HG03469 (cell line): ENCODE results near the gene HEXB.
"Not testable (repeated sequence)": the region's sequence is repeated elsewhere in the genome, so short reads cannot be mapped to it uniquely, and the experiment has no call there.

Experiments
- ATAC-seq: cut with Tn5 transposase; IDR thresholded peaks from one replicate; pipeline ENCODE4 v1.9.1; 2021; ENCODE audit warnings: mild to moderate bottlenecking, moderate library complexity, moderate number of reproducible peaks; ENCODE audit not compliant: unreplicated experiment

HEXB gene

DNA sequence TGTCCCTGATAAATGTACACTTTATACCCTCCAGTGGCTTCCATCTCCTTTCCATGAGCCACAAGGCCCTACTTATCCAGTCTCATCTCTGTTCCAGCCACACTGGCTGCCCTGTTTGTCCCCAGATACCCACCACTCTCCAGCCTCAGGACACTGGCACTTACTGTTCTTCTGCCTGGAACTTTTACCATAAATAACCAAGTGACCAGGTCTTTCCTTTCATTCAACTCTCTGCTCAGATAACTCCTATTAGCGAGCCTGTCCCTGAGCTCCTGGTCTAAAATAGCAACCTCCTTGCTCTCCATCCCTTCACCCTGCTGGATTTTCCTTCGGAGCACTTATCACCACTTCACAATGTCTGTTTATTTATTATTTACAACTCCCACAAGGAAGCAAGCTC, 27.9 kb upstream of the HEXB start:
- no peak for ATAC-seq

DNA sequence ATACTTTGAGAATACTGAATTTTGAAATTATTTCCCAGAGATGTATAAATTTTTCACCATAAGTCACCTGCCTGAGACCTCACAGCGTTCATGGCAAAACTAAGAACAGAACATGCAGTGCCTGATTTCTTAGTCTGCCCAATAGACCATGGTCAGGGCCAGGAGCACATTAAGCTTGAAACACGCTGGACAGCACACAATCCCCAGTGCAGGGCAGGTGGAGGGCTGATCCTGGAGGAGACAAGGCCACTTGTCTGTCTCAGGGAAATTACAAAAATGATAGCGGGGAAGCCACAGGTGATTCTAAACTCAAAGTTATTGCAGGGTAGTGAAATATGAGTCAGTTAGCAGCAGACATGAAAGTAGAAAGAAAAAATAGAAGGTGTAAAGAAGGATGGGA, 25.9 kb upstream of the HEXB start:
- no peak for ATAC-seq

DNA sequence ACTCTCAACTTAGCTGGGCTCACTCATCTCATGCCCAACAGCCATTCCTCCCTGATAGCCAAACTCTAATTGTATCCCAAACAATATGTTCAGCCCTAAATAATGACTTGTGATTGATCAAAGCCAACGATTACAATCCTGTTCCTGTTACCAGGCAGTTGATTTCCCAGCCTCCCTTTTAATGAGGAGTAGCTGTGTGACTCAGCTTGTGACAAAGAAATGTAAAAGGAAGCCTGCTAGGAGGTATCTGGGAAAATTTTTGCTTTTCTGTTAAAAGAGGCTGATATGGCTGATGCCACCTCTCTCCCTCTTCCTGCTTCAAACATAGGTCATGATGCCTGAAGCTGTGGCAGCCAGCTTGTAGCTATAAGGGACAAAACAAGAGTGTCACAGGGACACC, 24.9 kb upstream of the HEXB start:
- no peak for ATAC-seq

DNA sequence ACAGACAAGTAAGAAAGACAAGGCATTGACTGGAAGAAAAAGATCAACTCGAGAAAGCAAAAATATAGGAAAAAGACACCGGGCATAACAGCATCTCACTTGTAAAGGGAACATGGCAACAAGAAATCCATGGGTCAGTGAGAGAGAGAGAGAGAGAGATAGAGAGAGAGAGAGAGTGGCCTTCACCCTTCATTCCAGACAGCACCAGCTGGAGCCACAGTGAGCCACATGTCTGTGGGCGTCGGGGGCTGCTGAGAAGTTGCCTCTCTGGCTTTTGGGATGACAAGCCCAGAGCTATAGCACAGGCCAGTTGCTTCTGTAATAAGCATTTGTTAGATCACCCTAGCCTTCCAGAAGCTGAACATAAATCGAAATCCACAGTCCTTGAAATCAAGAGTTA, 24.2 kb upstream of the HEXB start:
- ATAC-seq, result no peak

DNA sequence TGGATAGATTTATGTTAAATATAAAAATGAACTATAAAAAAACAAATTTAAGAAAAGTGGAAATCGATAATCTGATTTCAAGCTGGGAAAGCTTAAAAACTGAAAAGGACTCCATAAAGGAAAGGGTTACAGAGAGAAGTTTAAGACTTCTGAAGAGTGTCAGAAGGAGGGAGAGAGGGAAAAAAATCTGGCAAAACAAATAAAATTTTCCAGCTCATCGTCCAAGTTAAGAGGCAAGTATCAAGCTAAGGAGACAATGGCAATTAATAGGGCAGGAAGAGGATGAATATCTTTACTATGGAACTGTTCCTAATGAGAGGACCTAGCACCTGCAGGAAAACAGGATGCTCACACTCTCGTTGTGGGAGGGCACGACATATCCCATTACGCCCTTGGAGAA, 20.5 kb upstream of the HEXB start:
- ATAC-seq, result no peak

DNA sequence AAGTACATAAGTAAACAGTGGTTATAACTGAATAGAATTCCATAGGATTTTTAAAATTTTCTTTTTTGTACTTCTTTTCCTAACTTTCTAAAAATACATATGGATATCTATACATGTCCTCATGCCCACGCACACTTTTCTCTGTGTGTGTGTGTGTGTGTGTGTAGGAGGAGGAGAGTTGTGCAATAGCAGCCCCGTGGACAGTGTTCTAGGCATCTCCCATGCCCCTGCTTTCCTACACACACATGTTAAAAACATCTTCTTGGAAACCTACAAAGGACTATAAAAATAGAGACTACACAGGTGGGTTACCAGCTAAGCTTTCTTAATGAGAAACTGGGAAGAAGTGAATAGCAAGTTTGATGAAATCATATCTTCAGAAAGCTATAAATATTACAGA, 19.8 kb upstream of the HEXB start:
- no peak for ATAC-seq

DNA sequence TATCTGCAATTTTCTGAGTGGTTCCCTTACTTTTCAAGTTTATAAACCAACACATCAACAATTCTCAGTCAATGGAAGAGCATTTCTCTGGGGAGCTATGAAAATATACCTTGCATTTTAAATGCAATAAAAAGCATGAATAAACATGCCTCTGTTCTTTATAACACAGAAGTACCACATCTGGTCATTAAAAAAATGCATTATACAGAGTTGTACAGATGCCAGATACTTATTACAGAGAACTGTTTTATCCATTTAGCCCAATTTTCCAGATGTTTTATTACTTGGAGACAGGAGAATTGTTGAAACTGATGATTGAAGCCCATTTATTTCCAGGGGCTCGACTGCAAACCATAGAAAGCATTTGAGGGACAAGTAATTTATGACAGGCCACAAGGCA, 19.2 kb upstream of the HEXB start:
- ATAC-seq, result no peak

DNA sequence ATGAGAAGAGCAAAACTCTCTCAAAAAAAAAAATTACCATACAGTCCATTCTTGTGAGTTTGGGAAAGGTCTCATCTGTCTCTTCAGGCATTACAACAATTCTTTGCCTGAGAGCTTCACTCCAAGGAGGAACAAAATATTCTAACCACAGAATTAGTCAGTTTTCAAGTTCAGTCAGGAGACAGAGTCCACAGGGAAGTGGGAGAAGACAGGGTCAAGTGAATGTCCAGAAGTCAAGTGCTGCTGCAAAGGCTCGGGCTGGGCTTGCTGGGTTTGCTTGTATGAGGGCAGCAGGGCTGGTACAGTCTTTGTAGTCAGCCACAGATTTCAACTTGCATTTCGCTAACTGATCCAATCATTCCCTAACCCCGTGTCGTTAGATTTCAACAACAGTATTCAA, 17.6 kb upstream of the HEXB start:
- no peak for ATAC-seq

DNA sequence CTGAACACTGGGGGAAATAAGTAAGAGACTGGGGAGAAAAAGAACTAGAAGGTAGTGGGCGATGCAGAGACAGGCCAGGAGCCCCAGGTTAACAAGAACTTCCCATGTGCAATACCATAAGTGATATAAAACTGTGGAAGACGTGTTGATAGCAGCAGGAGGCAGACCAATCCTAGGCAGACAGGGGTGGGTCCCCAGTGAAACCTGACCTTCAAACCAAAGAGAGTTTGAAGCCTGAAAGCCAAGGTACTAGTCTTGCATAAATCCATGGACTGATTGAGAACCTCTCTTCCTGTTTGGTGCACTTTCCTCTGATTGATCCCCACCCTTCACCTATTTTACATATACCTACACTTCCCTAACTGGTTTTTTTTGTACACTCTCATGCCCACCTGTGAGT, 15.2 kb upstream of the HEXB start:
- no peak for ATAC-seq

DNA sequence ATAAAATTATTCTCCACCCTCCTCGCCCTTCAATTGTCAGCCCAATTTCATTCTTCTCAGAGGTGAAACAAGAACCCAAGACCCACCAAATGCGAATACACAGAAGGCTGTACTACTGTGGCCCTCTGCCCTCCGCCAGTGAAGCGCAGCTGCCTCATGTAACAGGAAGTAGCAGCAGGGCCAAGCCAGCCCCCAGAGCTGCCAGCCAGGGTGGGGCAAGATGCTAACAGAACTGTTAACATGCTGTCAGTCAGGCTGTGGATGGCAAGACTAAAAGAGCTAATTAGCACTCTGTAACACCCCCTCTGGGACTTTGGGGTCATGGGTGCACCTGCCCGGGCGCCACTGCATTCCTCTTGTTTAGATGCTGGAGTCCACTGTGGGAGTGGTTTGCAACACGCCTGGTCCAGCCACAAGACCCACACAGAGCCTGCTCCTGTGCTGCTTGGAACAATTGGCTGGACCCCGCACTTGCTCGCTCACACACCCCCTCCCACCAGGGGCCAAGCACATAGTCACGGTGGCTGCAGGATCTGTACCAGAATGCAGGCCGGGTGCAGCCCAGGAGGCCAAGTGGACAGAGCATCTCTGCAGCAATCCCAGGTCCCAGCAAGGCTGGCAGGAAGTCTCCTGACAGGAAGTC, 14.5 kb upstream of the HEXB start:
- ATAC-seq, result no peak

DNA sequence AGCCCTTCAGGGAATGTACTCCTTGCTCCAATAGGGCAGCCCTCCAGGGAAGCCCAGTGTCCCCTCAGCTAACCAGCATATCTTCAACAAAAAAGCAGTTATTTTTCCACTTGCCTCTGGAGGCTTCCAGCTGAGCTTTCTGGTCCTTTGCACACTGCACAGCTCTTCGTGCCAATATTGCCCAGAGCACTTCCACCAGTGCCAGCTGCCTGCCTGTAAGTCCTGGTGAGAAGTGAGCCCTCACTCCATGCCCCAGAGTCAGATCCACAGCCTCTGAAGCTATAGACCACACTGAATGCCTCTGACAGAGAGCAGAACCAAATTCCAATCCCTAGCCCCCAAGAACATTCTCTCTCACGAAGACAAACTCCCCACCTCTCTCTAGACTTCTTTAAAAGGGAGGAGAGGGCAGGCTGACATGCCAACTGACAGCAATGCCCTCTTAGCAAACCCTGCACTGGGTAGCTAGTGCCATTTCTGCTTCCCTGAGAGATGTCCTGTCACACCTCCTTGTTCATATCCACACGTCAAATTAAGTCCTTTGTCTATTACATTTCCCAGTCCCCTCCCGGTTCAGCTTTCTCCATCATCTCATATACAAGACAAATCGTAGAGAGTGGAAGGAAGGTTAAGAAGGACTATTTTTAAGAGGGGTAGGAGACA, 12.7 kb upstream of the HEXB start:
- no peak for ATAC-seq

DNA sequence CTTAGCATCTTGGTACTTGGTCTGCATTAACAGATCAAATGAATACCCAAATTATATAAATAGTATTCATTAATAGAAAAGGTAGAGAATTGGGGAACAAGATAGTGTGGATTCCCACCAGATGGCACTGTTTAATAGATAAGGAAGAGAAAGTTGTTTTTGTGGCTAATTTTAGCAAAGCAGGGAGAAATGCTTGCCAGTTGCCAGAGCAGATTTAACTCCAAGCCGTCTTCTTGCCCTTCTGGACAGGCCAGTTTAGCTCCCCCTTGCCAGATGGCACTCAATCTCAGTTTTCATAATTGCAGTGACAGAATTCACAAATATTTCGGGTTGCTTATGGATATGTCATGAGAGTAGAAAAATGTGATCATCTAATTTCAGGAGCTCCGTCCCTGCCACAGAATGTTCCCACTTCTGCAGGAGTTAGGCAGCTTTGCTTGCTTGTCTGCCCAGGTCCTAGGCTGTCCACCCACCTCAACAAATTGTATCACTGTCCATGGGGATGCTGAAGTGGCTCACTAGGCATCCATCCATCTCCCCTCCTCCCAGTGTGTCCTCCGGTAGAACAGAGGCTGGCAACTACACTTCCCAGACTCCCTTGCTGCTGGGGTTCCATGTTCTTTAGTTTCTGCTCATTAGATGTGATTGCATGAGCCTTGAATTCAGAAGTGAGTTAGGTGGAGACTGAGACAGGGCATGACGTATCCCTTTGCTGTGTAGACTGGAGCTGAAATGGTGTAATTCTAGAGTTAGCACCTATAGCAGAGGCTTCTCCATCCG, 11.8 kb upstream of the HEXB start:
- no peak for ATAC-seq

DNA sequence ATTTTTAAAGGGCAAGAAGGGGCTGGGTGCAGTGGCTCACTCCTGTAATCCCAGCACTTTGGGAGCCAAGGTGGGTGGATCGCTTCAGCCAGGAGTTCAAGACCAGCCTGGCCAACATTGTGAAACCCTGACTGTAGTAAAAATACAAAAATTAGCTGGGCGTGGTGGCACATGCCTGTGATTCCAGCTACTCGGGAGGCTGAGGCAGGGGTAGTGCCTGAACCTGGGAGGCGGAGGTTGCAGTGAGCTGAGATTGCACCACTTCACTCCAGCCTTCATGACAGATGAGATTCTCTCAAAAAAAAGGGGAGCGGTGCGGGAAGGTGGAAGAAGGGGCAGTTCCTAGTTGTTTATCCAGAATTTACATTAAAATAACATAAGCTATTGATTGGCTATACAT, 8.6 kb upstream of the HEXB start:
- ATAC-seq, result not testable (repeated sequence)

DNA sequence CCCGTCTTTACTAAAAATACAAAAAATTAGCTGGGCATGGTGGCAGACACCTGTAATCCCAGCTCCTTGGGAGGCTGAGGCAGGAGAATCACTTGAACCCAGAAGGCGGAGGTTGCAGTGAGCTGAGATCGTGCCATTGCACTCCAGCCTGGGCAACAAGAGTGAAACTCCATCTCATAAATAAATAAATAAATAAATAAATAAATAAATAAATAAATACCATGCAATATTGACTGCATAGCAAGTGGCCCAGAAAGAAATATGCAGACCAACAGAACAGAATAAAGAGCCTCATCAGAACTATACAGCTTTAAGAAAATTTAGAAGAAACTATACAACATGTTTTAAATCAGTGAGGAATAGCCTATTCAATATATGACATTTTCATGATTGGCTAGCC, 6.9 kb upstream of the HEXB start:
- not testable (repeated sequence) for ATAC-seq

DNA sequence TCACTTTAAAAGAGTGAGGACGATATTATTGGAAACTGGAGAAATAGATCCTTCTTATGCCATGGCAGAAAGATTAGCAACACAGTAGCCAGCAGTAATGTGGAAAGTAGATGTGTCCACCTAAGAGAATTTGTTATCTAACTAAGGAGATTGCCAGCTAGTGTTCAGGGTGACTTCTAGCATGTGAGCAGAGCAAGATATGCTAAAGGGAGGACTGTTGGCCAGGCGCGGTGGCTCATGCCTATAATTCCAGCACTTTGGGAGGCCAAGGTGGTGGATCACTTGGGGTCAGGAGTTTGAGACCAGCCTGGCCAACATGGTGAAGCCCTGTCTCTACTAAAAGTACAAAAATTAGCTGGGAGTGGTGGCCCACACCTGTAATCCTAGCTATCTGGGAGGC, 5.7 kb upstream of the HEXB start:
- ATAC-seq, result not testable (repeated sequence)

DNA sequence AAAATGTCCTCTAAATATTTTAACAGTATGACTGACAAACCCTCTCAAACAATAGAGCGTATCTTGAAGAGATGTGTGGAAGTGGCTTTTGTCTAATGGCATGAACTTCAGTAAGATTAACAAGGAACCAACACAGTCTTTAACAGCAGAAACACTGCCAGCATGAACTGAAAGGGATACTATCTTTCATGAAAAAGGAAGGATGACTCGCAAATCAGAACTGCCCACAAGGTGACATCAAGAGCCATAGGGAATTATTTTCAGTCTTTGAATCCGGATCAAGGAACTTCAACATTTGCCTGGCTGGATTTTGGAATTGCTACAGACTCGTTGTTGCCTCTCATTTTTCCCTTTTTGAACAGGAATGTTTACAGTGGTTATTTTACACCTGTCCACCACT, 5.1 kb upstream of the HEXB start:
- ATAC-seq, result no peak

DNA sequence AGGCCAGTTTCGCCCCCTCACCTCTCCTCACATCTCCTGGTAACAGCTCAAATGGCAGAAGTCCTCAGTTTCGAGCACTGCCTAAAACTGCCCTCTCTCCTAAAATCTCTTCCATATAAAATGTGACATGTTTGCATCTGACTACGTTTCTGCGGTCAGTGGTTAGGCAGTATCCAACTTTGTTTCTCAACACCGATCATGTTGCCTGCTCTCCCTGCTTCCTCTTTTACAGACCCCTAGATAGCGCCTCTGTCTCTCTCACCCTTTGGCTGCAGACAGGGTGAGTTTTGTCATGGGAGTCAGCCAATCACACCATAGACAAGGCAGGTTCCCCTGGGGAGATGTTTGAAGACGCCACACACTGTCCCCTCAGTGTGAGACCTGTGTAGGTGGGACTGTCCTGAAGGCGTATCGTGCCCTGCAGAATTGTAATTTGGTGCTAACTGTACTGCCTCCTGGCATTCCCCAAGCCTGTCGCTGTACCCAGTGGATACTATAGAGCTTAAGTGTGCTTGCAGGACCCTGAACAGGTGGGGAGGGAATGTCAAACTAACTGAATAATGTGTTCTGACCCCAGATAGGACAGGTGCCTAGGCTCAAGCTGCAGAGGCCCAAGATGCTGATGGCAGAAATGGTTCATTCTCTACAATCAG, 1.1 kb downstream of the HEXB start:
- peak; percentile 49 for ATAC-seq

DNA sequence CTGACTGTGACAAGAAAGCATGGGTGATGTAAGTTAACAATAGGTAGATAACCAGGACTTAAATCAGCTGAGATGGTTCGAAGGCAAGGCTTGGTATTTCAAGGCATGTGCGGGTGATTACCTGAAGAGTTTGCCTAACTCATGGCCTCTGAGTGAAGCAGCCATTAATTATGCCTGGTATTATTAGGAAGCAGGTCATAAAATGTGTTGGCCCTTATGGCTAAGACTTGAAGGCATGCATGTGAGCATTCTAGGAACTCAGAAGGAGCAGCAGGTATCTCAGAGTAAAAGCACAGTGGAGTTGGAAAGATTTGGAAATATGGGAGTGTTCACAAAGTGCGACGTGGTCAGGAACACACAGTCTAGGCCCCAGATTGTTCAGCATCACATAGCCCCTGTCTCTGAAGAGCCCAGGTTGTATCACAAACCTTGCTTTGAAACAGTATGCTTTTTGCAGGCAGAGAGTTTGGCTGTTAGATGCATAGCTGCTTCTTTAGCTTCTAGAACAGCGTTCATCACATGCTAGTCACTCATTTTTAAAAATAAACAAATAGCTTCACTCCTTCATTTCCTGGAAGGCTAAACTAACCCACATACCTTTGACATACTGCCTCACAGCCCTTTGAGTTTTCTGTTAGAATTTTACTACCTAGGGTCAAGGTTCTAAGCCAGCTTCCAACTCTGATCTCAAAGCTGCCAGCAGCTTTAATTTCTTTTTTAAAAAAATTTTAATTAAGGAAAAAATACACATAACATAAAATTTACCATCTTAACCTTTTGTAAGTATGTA, 2.1 kb downstream of the HEXB start:
- ATAC-seq, result no peak

DNA sequence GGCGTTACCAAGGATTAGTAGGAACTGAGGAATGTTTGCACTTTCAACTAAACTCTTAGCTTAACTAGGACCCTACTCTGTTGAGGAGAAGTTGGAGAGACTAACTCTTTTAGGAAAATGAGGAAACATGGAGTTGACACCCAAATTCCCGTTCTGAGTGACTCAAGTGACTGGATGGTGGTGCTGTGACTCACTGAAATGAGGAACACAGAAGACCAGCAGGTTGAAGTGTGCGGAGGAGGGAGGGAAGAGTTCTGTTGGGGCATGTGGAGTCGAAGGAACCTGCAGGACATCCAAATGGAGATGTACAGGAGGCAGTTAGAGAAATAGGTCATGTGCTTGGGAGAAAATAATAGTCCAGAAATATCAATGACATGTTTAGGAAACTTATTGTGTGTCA, 8.2 kb downstream of the HEXB start:
- ATAC-seq, result no peak

DNA sequence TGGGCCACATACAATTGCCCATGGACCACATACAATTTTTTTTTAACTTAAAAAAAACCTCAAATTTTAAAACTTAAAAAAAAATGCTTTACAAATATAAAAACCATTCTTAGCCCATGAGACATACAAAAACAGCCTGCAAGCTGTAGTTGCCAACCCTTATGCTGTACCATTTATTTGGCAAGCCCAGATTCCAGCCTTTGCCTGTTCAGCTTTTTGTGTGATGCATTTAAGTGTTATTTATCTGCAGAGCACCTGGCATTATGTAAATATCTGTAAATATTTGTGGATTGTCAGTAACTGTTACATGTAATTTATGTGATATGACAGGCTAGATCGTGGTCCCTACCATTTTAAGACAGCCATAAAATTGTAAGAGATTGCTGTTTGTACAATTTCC, 32.6 kb downstream of the HEXB start:
- no peak for ATAC-seq

DNA sequence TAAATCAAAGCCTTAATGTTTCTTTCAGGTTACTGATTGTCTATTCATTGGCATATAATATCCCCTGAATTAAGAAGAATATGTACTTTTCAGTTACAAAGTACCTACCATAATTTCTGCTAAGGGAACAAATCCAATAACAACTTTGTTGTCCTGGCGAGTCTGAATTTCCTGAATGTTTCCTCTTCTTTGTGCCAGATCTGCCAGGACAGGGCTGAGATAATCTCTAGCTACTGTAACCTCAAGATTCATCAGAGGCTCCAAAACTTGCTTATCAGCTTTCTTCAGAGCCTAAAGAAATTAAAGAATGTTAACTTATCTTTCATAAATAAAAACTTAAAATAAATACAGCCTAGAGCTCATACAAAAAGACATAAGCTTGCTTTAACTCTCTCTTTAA, 37.2 kb downstream of the HEXB start:
- ATAC-seq, result no peak
